ENCODE measurements around the gene TEX35. TPM values are rescaled to one million over a fixed set of nuclear protein-coding genes. Genes with fewer than 3 reads are reported as not detected.
"Not testable (repeated sequence)": the region's sequence is repeated elsewhere in the genome, so short reads cannot be mapped to it uniquely, and the experiment has no call there.

The TEX35 gene
- total RNA-seq, 2 experiments from 2014 or later: not detected

- no peaks in the 10 kb centered on the region for H3K79me2 ChIP-seq (ENCODE audit: insufficient read depth, low read depth, low read length)
- H3K36me3 ChIP-seq (ENCODE audit: insufficient read depth, low read length): no peaks in the 10 kb centered on the region
- TF ChIP-seq EZH2phosphoT487 (IDR thresholded peaks at IDR 0.05; ENCODE audit: borderline replicate concordance, low read depth, low read length): no peak
- no peak for TF ChIP-seq CTCF (conservative IDR thresholded peaks at IDR 0.05; ENCODE audit: low read length)
- H2AFZ ChIP-seq (ENCODE audit: low read length): no peak overlapping the region
- H3K4me3 ChIP-seq (ENCODE audit: low read depth, low read length, poor library complexity, severe bottlenecking): no peak overlapping the region
- CTCF ChIA-PET (ENCODE audit: unreplicated experiment): interaction anchor here (2.3 kb wide), 1 partner anchor 203 kb away, joined by 6 read pairs; no protein-coding TSS in a partner anchor
- no peak overlapping the region for H3K27ac ChIP-seq (ENCODE audit: low read depth, low read length, poor library complexity, severe bottlenecking)
- intact Hi-C loops (cut with micrococcal nuclease; ENCODE audit: unreplicated experiment): no loop called here
- H3K4me2 ChIP-seq (ENCODE audit: low read length): no peak overlapping the region
- POLR2A ChIA-PET: no interaction called here
- H4K20me1 ChIP-seq (ENCODE audit: insufficient read depth, low read length): no peaks in the 10 kb centered on the region
- H3K4me1 ChIP-seq (ENCODE audit: insufficient read depth, low read length, poor library complexity, severe bottlenecking): no peaks in the 10 kb centered on the region
- no peaks in the 10 kb centered on the region for H3K9me3 ChIP-seq (ENCODE audit: low read length)
- no peak for DNase-seq (ENCODE audit: low spot score)
- no peaks in the 10 kb centered on the region for H3K9me2 ChIP-seq (ENCODE audit: insufficient read depth, low read length)
- no TSS peak for BruUV-seq (replicated peaks)
Measured at GRCh38 chr1:178502856-178503255, 10.1 kb upstream of the TEX35 start.

- intact Hi-C loops (cut with micrococcal nuclease; ENCODE audit: unreplicated experiment); H3K79me2 ChIP-seq (ENCODE audit: insufficient read depth, low read depth, low read length); DNase-seq (ENCODE audit: low spot score); H2AFZ ChIP-seq (ENCODE audit: low read length); H3K27ac ChIP-seq (ENCODE audit: low read depth, low read length, poor library complexity, severe bottlenecking); CTCF ChIA-PET (ENCODE audit: unreplicated experiment); H3K9me3 ChIP-seq (ENCODE audit: low read length); H3K4me1 ChIP-seq (ENCODE audit: insufficient read depth, low read length, poor library complexity, severe bottlenecking); H3K4me3 ChIP-seq (ENCODE audit: low read depth, low read length, poor library complexity, severe bottlenecking); H3K4me2 ChIP-seq (ENCODE audit: low read length); POLR2A ChIA-PET; H3K36me3 ChIP-seq (ENCODE audit: insufficient read depth, low read length); H3K9me2 ChIP-seq (ENCODE audit: insufficient read depth, low read length); H4K20me1 ChIP-seq (ENCODE audit: insufficient read depth, low read length); BruUV-seq (replicated peaks): not testable (repeated sequence)
Measured at GRCh38 chr1:178503316-178503715, 9.6 kb upstream of the TEX35 start.

GRCh38 chr1:178503849-178504248 lies 9.1 kb upstream of the TEX35 start:
- Histone ChIP-seq H3K79me2 (ENCODE audit: insufficient read depth, low read depth, low read length) (no peaks in the 10 kb centered on the region), H4K20me1 (ENCODE audit: insufficient read depth, low read length) (no peaks in the 10 kb centered on the region), H3K9me2 (ENCODE audit: insufficient read depth, low read length) (no peaks in the 10 kb centered on the region), H3K4me3 (ENCODE audit: low read depth, low read length, poor library complexity, severe bottlenecking) (no peak overlapping the region), H3K27ac (ENCODE audit: low read depth, low read length, poor library complexity, severe bottlenecking) (no peak overlapping the region), H3K4me2 (ENCODE audit: low read length) (no peak overlapping the region), H2AFZ (ENCODE audit: low read length) (no peak overlapping the region), H3K9me3 (ENCODE audit: low read length) (no peaks in the 10 kb centered on the region), H3K4me1 (ENCODE audit: insufficient read depth, low read length, poor library complexity, severe bottlenecking) (no peaks in the 10 kb centered on the region), H3K36me3 (ENCODE audit: insufficient read depth, low read length) (no peaks in the 10 kb centered on the region)
- ChIA-PET CTCF (ENCODE audit: unreplicated experiment) (no interaction called here), POLR2A (interaction anchor here (0.7 kb wide), 2 partner anchors 65 to 73 kb away, joined by 3 read pairs; no protein-coding TSS in a partner anchor)
- intact Hi-C loops (cut with micrococcal nuclease; ENCODE audit: unreplicated experiment): no loop called here
- TF ChIP-seq EZH2phosphoT487 (IDR thresholded peaks at IDR 0.05; ENCODE audit: borderline replicate concordance, low read depth, low read length) (no peak), CTCF (conservative IDR thresholded peaks at IDR 0.05; ENCODE audit: low read length) (no peak)
- BruUV-seq (replicated peaks): no TSS peak
- DNase-seq (ENCODE audit: low spot score): no peak
